ENCODE data around the gene PARD3B.

Gene PARD3B

GRCh38 chr2:205596581-205596980 is 1051.3 kb downstream of the PARD3B start:
- FAIRE-seq = no peak
- no peak for DNase-seq (ENCODE audit: insufficient read length, low spot score)

GRCh38 chr2:205605638-205606304 is 1060.5 kb downstream of the PARD3B start:
- no peak for FAIRE-seq

More at GRCh38 chr2:205596581-205596980, 1051.3 kb downstream of the PARD3B start:
- TF ChIP-seq POLR2A (IDR thresholded peaks at IDR 0.05; ENCODE audit: low read depth, low read length) = no peak

GRCh38 chr2:205607146-205607545 is 1061.9 kb downstream of the PARD3B start:
- TF ChIP-seq POLR2A (IDR thresholded peaks at IDR 0.05; ENCODE audit: low read depth, low read length) = no peak
- DNase-seq (ENCODE audit: insufficient read length, low spot score) (no peak), FAIRE-seq (no peak)

More at GRCh38 chr2:205605638-205606304, 1060.5 kb downstream of the PARD3B start:
- TF ChIP-seq POLR2A (IDR thresholded peaks at IDR 0.05; ENCODE audit: low read depth, low read length) = no peak
- no peak for DNase-seq (ENCODE audit: insufficient read length, low spot score)

- FAIRE-seq (no peak), DNase-seq (ENCODE audit: insufficient read length, low spot score) (no peak)
- TF ChIP-seq POLR2A (IDR thresholded peaks at IDR 0.05; ENCODE audit: low read depth, low read length) = no peak
These were observed 1063.8 kb downstream of the PARD3B start for GRCh38 chr2:205609113-205609512.

- no peak for DNase-seq (ENCODE audit: insufficient read length, low spot score)
- no peak for TF ChIP-seq POLR2A (IDR thresholded peaks at IDR 0.05; ENCODE audit: low read depth, low read length)
- no peak for FAIRE-seq
These were observed 1065.2 kb downstream of the PARD3B start for GRCh38 chr2:205610437-205610836.

GRCh38 chr2:205612636-205613035 is 1067.4 kb downstream of the PARD3B start:
- FAIRE-seq = no peak
- DNase-seq (ENCODE audit: insufficient read length, low spot score) = no peak
- no peak for TF ChIP-seq POLR2A (IDR thresholded peaks at IDR 0.05; ENCODE audit: low read depth, low read length)

GRCh38 chr2:205613970-205614559 is 1068.8 kb downstream of the PARD3B start:
- no peak for TF ChIP-seq POLR2A (IDR thresholded peaks at IDR 0.05; ENCODE audit: low read depth, low read length)
- FAIRE-seq (no peak), DNase-seq (ENCODE audit: insufficient read length, low spot score) (no peak)

GRCh38 chr2:205614965-205615364 is 1069.7 kb downstream of the PARD3B start:
- TF ChIP-seq POLR2A (IDR thresholded peaks at IDR 0.05; ENCODE audit: low read depth, low read length) = no peak
- FAIRE-seq = no peak

GRCh38 chr2:205617905-205618304 is 1072.6 kb downstream of the PARD3B start:
- FAIRE-seq = no peak
- no peak for DNase-seq (ENCODE audit: insufficient read length, low spot score)
- no peak for TF ChIP-seq POLR2A (IDR thresholded peaks at IDR 0.05; ENCODE audit: low read depth, low read length)

More at GRCh38 chr2:205614965-205615364, 1069.7 kb downstream of the PARD3B start:
- DNase-seq (ENCODE audit: insufficient read length, low spot score) = no peak

- no peak for TF ChIP-seq POLR2A (IDR thresholded peaks at IDR 0.05; ENCODE audit: low read depth, low read length)
- FAIRE-seq (no peak), DNase-seq (ENCODE audit: insufficient read length, low spot score) (no peak)
These were observed 1074.3 kb downstream of the PARD3B start for GRCh38 chr2:205619600-205619999.

- no peak for FAIRE-seq
- no peak for DNase-seq (ENCODE audit: insufficient read length, low spot score)
- TF ChIP-seq POLR2A (IDR thresholded peaks at IDR 0.05; ENCODE audit: low read depth, low read length) = no peak
These were observed 1081.8 kb downstream of the PARD3B start for GRCh38 chr2:205627085-205627484.

- FAIRE-seq (no peak), DNase-seq (ENCODE audit: insufficient read length, low spot score) (no peak)
- no peak for TF ChIP-seq POLR2A (IDR thresholded peaks at IDR 0.05; ENCODE audit: low read depth, low read length)
These were observed 1083.1 kb downstream of the PARD3B start for GRCh38 chr2:205628422-205628821.

GRCh38 chr2:205629091-205629776 is 1084.0 kb downstream of the PARD3B start:
- no peak for DNase-seq (ENCODE audit: insufficient read length, low spot score)
- FAIRE-seq = no peak
- TF ChIP-seq POLR2A (IDR thresholded peaks at IDR 0.05; ENCODE audit: low read depth, low read length) = no peak

- FAIRE-seq (no peak), DNase-seq (ENCODE audit: insufficient read length, low spot score) (no peak)
- TF ChIP-seq POLR2A (IDR thresholded peaks at IDR 0.05; ENCODE audit: low read depth, low read length) = no peak
These were observed 1088.7 kb downstream of the PARD3B start for GRCh38 chr2:205633994-205634393.
